Adrenal gland (tissue), 12 donors: ENCODE measurements around the gene ADK. TPM values are rescaled to one million over a fixed set of nuclear protein-coding genes. Genes with fewer than 3 reads are reported as not detected.

Source experiments
- DNase-seq, 7 donors: peaks; one replicate each; pipeline ENCODE4 v3.0.0-alpha.2; 2019 to 2020
- H3K27ac ChIP-seq, 5 donors: fragments of 200-600 bp; sonication (generic) in 4 of 5; 1 replicate in 3 of 5; 2 replicates in 2 of 5; pipeline versions ENCODE4 v1.5.1 to v1.8.0; 2016 to 2020; ENCODE audit warnings: mild to moderate bottlenecking in 1 of 5
- H3K27me3 ChIP-seq: fragments of 200-600 bp; 2 replicates; pipeline ENCODE4 v1.8.0; 2021
- H3K36me3 ChIP-seq, 2 donors: fragments of 200-600 bp; replicated peaks in 1 of 2; 1 replicate in 1 of 2; 2 replicates in 1 of 2; pipeline versions ENCODE4 v1.5.1 to v1.8.0; 2018 to 2022
- H3K4me1 ChIP-seq, 2 donors: fragments of 200-600 bp; replicated peaks in 1 of 2; 1 replicate in 1 of 2; 2 replicates in 1 of 2; pipeline versions ENCODE4 v1.5.1 to v1.8.0; 2018 to 2021
- H3K4me3 ChIP-seq, 4 donors: fragments of 200-600 bp; sonication (generic) in 3 of 4; one replicate each; pipeline ENCODE4 v1.5.1; 2016 to 2018
- H3K9me3 ChIP-seq, 3 donors: fragments of 200-600 bp; sonication (generic) in 1 of 3; replicated peaks in 1 of 3; 1 replicate in 2 of 3; 2 replicates in 1 of 3; pipeline versions ENCODE4 v1.5.1 to v1.8.0; 2016 to 2021
- CTCF ChIP-seq, 6 experiments: fragments of 450-650 bp in 4 of 6; fragments of 200-600 bp in 2 of 6; sonication (generic) in 1 of 6; IDR thresholded peaks; 1 replicate in 5 of 6; 2 replicates in 1 of 6; pipeline versions ENCODE4 v1.5.1 to v1.8.0; 2016 to 2021; ENCODE audit warnings: antibody characterized with exemption in 6 of 6, mild to moderate bottlenecking in 2 of 6, moderate library complexity in 1 of 6
- POLR2A ChIP-seq, 2 donors: fragments of 450-650 bp; IDR thresholded peaks; one replicate each; pipeline ENCODE4 v1.6.1; 2017; ENCODE audit warnings: antibody characterized with exemption in 2 of 2, mild to moderate bottlenecking in 2 of 2, moderate library complexity in 1 of 2
- WGBS, 4 donors: extraction: QIAGEN DNeasy Blood & Tissue Kit in 2 of 4; methylation state at CpG; one replicate each; pipeline versions ENCODE4 v1.1.5 to v1.1.7; 2013 to 2017; 5-methylcytosine and 5-hydroxymethylcytosine counted together
- intact Hi-C, 2 donors: fragments of 100-400 bp; cut with DNase I; formaldehyde crosslinking; loops; one replicate each; pipeline versions ENCODE4 v1.14.1 to v1.15.0; 2022 to 2023
- polyA plus RNA-seq, 3 donors: library from polyadenylated mRNA; stranded (reverse); fragments of 200-250 nt in 2 of 3; fragments of 350-450 nt in 1 of 3; fragmentation: Illumina TruSeq in 1 of 3; extraction: RNeasy Lipid Tissue Mini Kit (QIAGEN cat#74804) in 1 of 3; gene quantifications; one replicate each; pipeline ENCODE4 v1.2.3, GENCODE V29; 2013 to 2014
- total RNA-seq, 9 donors: library from RNA; depleted of rRNA in 4 of 9; stranded (reverse); fragments of >200 nt in 4 of 9; fragments of 120-200 nt in 1 of 9; fragmentation: NEBNext Ultra II Directional in 1 of 9; extraction: Animal tissue kit (Norgen Biotek cat#: 25700) in 1 of 9; gene quantifications; one replicate each; pipeline versions ENCODE4 v1.1.0 to v1.2.4, GENCODE V29; 2013 to 2023
- donor health status: healthy with polysubstance abuse.
- donor health status: Bipolar disorder and iron deficiency.
- donor health status: DM: yes; HTN: yes; CAD: no.
- donor health status: DM: no; HTN: no; CAD: no.
- donor health status: DM: no; HTN: no; CAD: no.
- donor health status: DM: yes; HTN: yes; CAD: no.

ADK gene
- total and polyA plus RNA-seq, 12 donors = 8.2 to 45.5 (median 22.2) TPM

- Histone ChIP-seq H3K9me3 (no peaks in the 10 kb centered on the region), H3K36me3 (peaks cover 0 to 75% of the 10 kb centered on the region in 2 donors), H3K27me3 (no peaks in the 10 kb centered on the region), H3K27ac (no peak overlapping the region), H3K4me3 (no peak overlapping the region), H3K4me1 (no peaks in the 10 kb centered on the region)
- intact Hi-C loops = no loop called here
- no peak for TF ChIP-seq POLR2A (IDR thresholded peaks at IDR 0.05)
- no peak for TF ChIP-seq CTCF (IDR thresholded peaks at IDR 0.05)
- DNase-seq = no peak
- WGBS, 4 donors = 82 to 94% (median 88%) methylated on average over 5 of the region's 5 CpGs
Observed at GRCh38 chr10:74104480-74104879, 46.5 kb upstream of the ADK start.

GRCh38 chr10:74104996-74105395 is 46.0 kb upstream of the ADK start:
- Histone ChIP-seq H3K9me3 (no peaks in the 10 kb centered on the region), H3K36me3 (peaks cover 0 to 75% of the 10 kb centered on the region in 2 donors), H3K4me1 (no peaks in the 10 kb centered on the region), H3K27me3 (no peaks in the 10 kb centered on the region), H3K27ac (no peak overlapping the region), H3K4me3 (no peak overlapping the region)
- TF ChIP-seq CTCF (IDR thresholded peaks at IDR 0.05) (no peak), POLR2A (IDR thresholded peaks at IDR 0.05) (no peak)
- intact Hi-C loops = no loop called here
- 80 to 92% (median 87%) methylated on average over 8 of the region's 8 CpGs for WGBS, 4 donors
- no peak for DNase-seq

GRCh38 chr10:74107391-74107790 is 43.6 kb upstream of the ADK start:
- TF ChIP-seq CTCF (IDR thresholded peaks at IDR 0.05) (no peak), POLR2A (IDR thresholded peaks at IDR 0.05) (no peak)
- Histone ChIP-seq H3K4me3 (no peak overlapping the region), H3K4me1 (no peaks in the 10 kb centered on the region), H3K27me3 (no peaks in the 10 kb centered on the region), H3K27ac (no peak overlapping the region), H3K9me3 (no peaks in the 10 kb centered on the region), H3K36me3 (peaks cover 0 to 84% of the 10 kb centered on the region in 2 donors)
- DNase-seq = no peak
- intact Hi-C loops = no loop called here
- WGBS, 4 donors = 74 to 90% (median 80%) methylated on average over 4 of the region's 4 CpGs

GRCh38 chr10:74109452-74109851 is 41.6 kb upstream of the ADK start:
- intact Hi-C loops = no loop called here
- H3K9me3 ChIP-seq = no peaks in the 10 kb centered on the region
- DNase-seq = no peak
- TF ChIP-seq POLR2A (IDR thresholded peaks at IDR 0.05) = no peak
- no peak for TF ChIP-seq CTCF (IDR thresholded peaks at IDR 0.05)
- no peaks in the 10 kb centered on the region for H3K27me3 ChIP-seq
- no peak overlapping the region for H3K4me3 ChIP-seq
- no peak overlapping the region for H3K27ac ChIP-seq
- peaks cover 0 to 12% of the 10 kb centered on the region in 2 donors for H3K4me1 ChIP-seq
- peaks cover 0 to 86% of the 10 kb centered on the region in 2 donors for H3K36me3 ChIP-seq
